Measurements from ENCODE around the gene ACAA2.

Gene ACAA2

GRCh38 chr18:49767111-49768050, 46.0 kb downstream of the ACAA2 start:
- ChIA-PET CTCF (interaction anchor here (0.7 to 2.3 kb wide), 4 partner anchors 10 to 257 kb away, joined by 3 to 10 read pairs (median 4); no protein-coding TSS in a partner anchor), POLR2A (no interaction called here)
- DNase-seq (ENCODE audit: extremely low spot score), result no peak
- TF ChIP-seq CTCF (IDR thresholded peaks at IDR 0.05; ENCODE audit: control extremely low read depth, extremely low read depth, low read depth, missing control alignments), result no peak

DNA sequence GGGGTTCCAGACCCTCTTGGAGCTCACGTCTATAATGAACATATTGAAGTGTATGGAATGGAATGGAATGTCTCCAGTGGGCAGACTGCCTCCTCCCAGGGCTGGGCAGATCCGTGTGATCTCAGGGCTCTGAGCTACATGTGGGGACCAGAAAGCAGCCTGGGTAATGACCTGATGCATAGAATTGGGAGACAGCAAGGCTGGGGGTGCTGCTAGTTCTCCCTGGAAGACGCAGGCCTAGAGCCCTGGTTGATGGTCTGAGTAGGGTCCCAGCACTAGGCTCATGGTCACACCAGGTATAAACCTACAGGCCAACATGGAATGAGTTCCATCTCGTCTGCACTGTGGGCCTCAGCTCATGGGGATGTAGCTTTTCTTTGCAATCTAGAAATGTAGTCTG, 46.7 kb downstream of the ACAA2 start:
- POLR2A ChIA-PET, result no interaction called here
- no peak for DNase-seq (ENCODE audit: extremely low spot score)
- no peak for TF ChIP-seq CTCF (IDR thresholded peaks at IDR 0.05; ENCODE audit: control extremely low read depth, extremely low read depth, low read depth, missing control alignments)
- CTCF ChIA-PET, result interaction anchor here (0.8 to 2.3 kb wide), 3 partner anchors 11 to 257 kb away, joined by 3 to 10 read pairs (median 3); no protein-coding TSS in a partner anchor

DNA sequence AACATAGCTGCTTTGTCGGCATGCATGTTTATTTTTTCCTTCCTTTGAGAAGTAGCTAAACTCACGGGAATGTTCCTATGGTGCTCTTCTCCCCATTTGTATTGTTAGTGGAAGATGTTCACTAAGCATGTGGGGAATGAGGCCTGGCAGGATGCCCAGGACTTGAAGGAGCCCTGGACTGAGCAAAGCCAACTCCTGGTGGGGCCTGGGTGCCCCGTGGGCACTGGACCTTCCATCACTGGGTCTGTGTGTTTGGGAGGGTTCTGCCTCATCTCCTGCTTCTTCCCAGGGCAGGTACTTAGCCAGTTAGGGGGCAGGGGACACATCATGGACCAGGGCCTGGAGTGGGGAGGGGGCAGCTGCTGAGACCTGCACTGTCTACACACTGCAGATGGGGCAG, 49.3 kb downstream of the ACAA2 start:
- ChIA-PET POLR2A (no interaction called here), CTCF (interaction anchor here (1.0 to 1.6 kb wide), 2 partner anchors 16 to 34 kb away, joined by 3 read pairs; no protein-coding TSS in a partner anchor)
- TF ChIP-seq CTCF (IDR thresholded peaks at IDR 0.05; ENCODE audit: control extremely low read depth, extremely low read depth, low read depth, missing control alignments), result no peak
- DNase-seq (ENCODE audit: extremely low spot score), result no peak

DNA sequence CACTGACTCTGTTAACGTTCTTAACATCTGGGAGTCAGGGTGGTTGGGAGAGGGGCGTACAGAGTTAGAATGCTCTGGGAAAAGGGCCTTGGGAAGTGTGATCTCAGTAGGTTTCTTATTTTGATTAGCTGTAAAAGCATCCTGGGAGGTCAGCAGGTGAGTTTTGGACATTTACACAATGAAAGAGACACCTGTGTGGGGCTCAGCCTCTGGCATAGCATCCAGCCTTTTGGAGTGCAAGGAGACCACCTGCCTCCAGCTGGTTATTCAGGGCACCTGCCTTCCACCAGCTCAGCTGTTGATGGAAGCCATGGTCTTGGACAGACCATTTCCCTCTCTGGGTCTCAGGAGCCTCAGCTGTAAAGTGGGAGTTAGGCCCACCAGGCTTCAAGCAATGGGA, 49.7 kb downstream of the ACAA2 start:
- ChIA-PET POLR2A (no interaction called here), CTCF (interaction anchor here (1.0 to 1.6 kb wide), 2 partner anchors 17 to 34 kb away, joined by 3 read pairs; no protein-coding TSS in a partner anchor)
- TF ChIP-seq CTCF (IDR thresholded peaks at IDR 0.05; ENCODE audit: control extremely low read depth, extremely low read depth, low read depth, missing control alignments), result no peak
- no peak for DNase-seq (ENCODE audit: extremely low spot score)

DNA sequence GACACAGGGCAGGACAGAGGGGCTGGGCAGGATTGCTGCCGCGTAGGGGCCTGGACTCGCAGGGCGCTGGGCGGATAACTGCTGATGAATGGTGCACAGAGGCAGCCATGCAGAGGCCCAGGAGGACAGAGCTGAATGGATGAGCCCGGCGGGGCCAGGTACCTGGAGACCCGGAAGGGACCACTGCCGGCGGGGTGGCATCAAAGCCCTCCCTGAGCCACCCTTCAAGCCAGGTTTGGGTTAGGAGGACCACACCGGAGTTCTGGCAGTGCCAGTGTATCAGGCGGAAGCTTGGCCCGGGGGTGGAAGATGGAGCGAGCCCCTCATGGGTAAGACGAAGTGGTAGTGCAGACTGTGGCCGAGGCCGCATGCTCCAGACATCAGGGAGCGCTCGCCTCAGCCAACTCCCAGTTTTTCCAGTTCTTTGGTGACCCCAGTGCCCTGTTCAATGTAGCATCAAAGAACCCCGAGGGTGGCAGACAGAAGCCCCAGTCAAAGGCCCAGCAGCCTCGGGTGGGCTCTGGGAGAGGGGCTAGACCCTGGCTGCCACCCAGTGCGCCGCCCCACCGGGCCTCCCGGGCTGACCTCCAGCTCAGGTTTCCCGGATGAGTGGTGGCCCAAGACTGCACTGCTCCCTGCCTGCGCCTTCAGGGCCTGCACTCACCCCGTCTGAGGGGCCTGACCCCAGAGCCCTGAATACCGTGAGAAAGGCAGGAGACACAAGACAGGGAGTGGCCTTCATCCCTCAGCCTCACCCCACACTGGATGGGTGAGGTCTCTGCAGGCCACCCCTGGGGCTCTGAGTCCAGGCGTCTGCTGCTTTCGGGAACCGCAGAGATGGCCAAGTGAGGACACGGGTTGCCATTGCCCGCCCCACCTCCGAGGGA, 50.9 kb downstream of the ACAA2 start:
- DNase-seq (ENCODE audit: extremely low spot score), result no peak
- no peak for TF ChIP-seq CTCF (IDR thresholded peaks at IDR 0.05; ENCODE audit: control extremely low read depth, extremely low read depth, low read depth, missing control alignments)
- ChIA-PET POLR2A (no interaction called here), CTCF (no interaction called here)

GRCh38 chr18:49761771-49762170, 51.6 kb downstream of the ACAA2 start:
- no peak for TF ChIP-seq CTCF (IDR thresholded peaks at IDR 0.05; ENCODE audit: control extremely low read depth, extremely low read depth, low read depth, missing control alignments)
- ChIA-PET CTCF (no interaction called here), POLR2A (no interaction called here)
- no peak for DNase-seq (ENCODE audit: extremely low spot score)
